HEK293 (cell line): Measurements from ENCODE around the gene ZNF143.
A peak's percentile ranks its signal among the peaks of the same experiment; 100 is the strongest.

Experiments used
- BCL11B ChIP-seq: fragments of 450-650 bp; formaldehyde crosslinking; IDR thresholded peaks from 2 replicates; pipeline ENCODE4 v1.5.1; 2016; ENCODE audit warnings: low read depth, missing biosample characterization, missing genetic modification characterization
- GFI1B ChIP-seq: fragments of 450-650 bp; formaldehyde crosslinking; IDR thresholded peaks from 2 replicates; pipeline ENCODE4 v1.5.1; 2016; ENCODE audit warnings: missing biosample characterization, missing genetic modification characterization
- GLI2 ChIP-seq: fragments of 450-650 bp; formaldehyde crosslinking; IDR thresholded peaks from 2 replicates; pipeline ENCODE4; 2017; ENCODE audit warnings: missing biosample characterization, missing genetic modification characterization, low read depth, borderline replicate concordance
- HOXA7 ChIP-seq: sonication (generic); formaldehyde crosslinking; IDR thresholded peaks from 2 replicates; pipeline ENCODE4 v1.8.1; 2022; ENCODE audit warnings: missing genetic modification reagents, borderline replicate concordance
- PATZ1 ChIP-seq: fragments of 450-650 bp; formaldehyde crosslinking; IDR thresholded peaks from 2 replicates; pipeline ENCODE4 v1.5.1; 2016; ENCODE audit warnings: missing biosample characterization, missing genetic modification characterization
- PRDM1 ChIP-seq: fragments of 450-650 bp; formaldehyde crosslinking; IDR thresholded peaks from 2 replicates; pipeline ENCODE4; 2016; ENCODE audit warnings: missing biosample characterization, missing genetic modification characterization
- PRDM6 ChIP-seq: fragments of 450-650 bp; formaldehyde crosslinking; IDR thresholded peaks from 2 replicates; pipeline ENCODE4 v1.5.1; 2017; ENCODE audit warnings: missing biosample characterization, missing genetic modification characterization
- SALL2 ChIP-seq: fragments of 450-650 bp; formaldehyde crosslinking; IDR thresholded peaks from 2 replicates; pipeline ENCODE4 v1.5.0; 2017; ENCODE audit warnings: missing biosample characterization, mild to moderate bottlenecking, missing genetic modification characterization, borderline replicate concordance
- SP3 ChIP-seq: fragments of 450-650 bp; formaldehyde crosslinking; IDR thresholded peaks from 2 replicates; pipeline ENCODE4 v1.5.1; 2016; ENCODE audit warnings: missing biosample characterization, missing genetic modification characterization
- ZFP41 ChIP-seq: fragments of 450-650 bp; formaldehyde crosslinking; IDR thresholded peaks from 2 replicates; pipeline ENCODE4 v1.5.1; 2016; ENCODE audit warnings: missing biosample characterization, missing genetic modification characterization, borderline replicate concordance
- ZNF114 ChIP-seq: fragments of 450-650 bp; formaldehyde crosslinking; IDR thresholded peaks from 2 replicates; pipeline ENCODE4 v1.5.0; 2017; ENCODE audit warnings: missing biosample characterization, missing genetic modification characterization
- ZNF133 ChIP-seq: fragments of 450-650 bp; formaldehyde crosslinking; IDR thresholded peaks from 2 replicates; pipeline ENCODE4 v1.5.1; 2016; ENCODE audit warnings: missing biosample characterization, missing genetic modification characterization
- ZNF184 ChIP-seq: fragments of 450-650 bp; IDR thresholded peaks from 2 replicates; pipeline ENCODE4 v1.5.1; 2018; ENCODE audit warnings: missing biosample characterization, mild to moderate bottlenecking, missing genetic modification characterization
- ZNF266 ChIP-seq: fragments of 450-650 bp; formaldehyde crosslinking; IDR thresholded peaks from 2 replicates; pipeline ENCODE4 v1.5.1; 2016; ENCODE audit warnings: missing biosample characterization, missing genetic modification characterization, low read depth
- ZNF362 ChIP-seq: fragments of 450-650 bp; formaldehyde crosslinking; IDR thresholded peaks from 2 replicates; pipeline ENCODE4 v1.5.1; 2016; ENCODE audit warnings: missing biosample characterization, missing genetic modification characterization
- ZNF394 ChIP-seq: fragments of 450-650 bp; formaldehyde crosslinking; IDR thresholded peaks from 2 replicates; pipeline ENCODE4 v1.5.1; 2016; ENCODE audit warnings: missing biosample characterization, missing genetic modification characterization, mild to moderate bottlenecking, moderate library complexity, borderline replicate concordance
- ZNF398 ChIP-seq: fragments of 450-650 bp; formaldehyde crosslinking; IDR thresholded peaks from 2 replicates; pipeline ENCODE4 v1.5.1; 2017; ENCODE audit warnings: missing biosample characterization, missing genetic modification characterization
- ZNF416 ChIP-seq: fragments of 450-650 bp; formaldehyde crosslinking; IDR thresholded peaks from 2 replicates; pipeline ENCODE4 v1.5.1; 2016; ENCODE audit warnings: missing biosample characterization, missing genetic modification characterization
- ZNF423 ChIP-seq: fragments of 450-650 bp; formaldehyde crosslinking; IDR thresholded peaks from 2 replicates; pipeline ENCODE4 v1.5.1; 2016; ENCODE audit warnings: missing biosample characterization, missing genetic modification characterization
- ZNF510 ChIP-seq: fragments of 450-650 bp; formaldehyde crosslinking; IDR thresholded peaks from 2 replicates; pipeline ENCODE4 v1.5.1; 2018; ENCODE audit warnings: mild to moderate bottlenecking, missing genetic modification characterization, missing biosample characterization; ENCODE audit not compliant: insufficient replicate concordance
- ZNF560 ChIP-seq: fragments of 450-650 bp; formaldehyde crosslinking; IDR thresholded peaks from 2 replicates; pipeline ENCODE4 v1.5.1; 2017; ENCODE audit warnings: missing biosample characterization, missing genetic modification characterization, borderline replicate concordance
- ZNF571 ChIP-seq: fragments of 450-650 bp; formaldehyde crosslinking; IDR thresholded peaks from 2 replicates; pipeline ENCODE4 v1.5.0; 2017; ENCODE audit warnings: missing biosample characterization, missing genetic modification characterization
- ZNF596 ChIP-seq: fragments of 450-650 bp; IDR thresholded peaks from 2 replicates; pipeline ENCODE4 v1.5.0; 2018; ENCODE audit warnings: missing biosample characterization, mild to moderate bottlenecking, missing genetic modification characterization, moderate library complexity
- ZNF600 ChIP-seq: fragments of 450-650 bp; formaldehyde crosslinking; IDR thresholded peaks from 2 replicates; pipeline ENCODE4 v1.5.1; 2016; ENCODE audit warnings: missing biosample characterization, missing genetic modification characterization
- ZNF626 ChIP-seq: fragments of 450-650 bp; sonication (Bioruptor Pico); formaldehyde crosslinking; IDR thresholded peaks from 2 replicates; pipeline ENCODE4 v1.5.1; 2018; ENCODE audit warnings: missing biosample characterization, missing genetic modification characterization, inconsistent platforms
- ZNF629 ChIP-seq: fragments of 450-650 bp; formaldehyde crosslinking; IDR thresholded peaks from 2 replicates; pipeline ENCODE4 v1.5.1; 2017; ENCODE audit warnings: missing biosample characterization, missing genetic modification characterization
- ZNF639 ChIP-seq: fragments of 450-650 bp; formaldehyde crosslinking; IDR thresholded peaks from 2 replicates; pipeline ENCODE4 v1.5.1; 2016; ENCODE audit warnings: missing biosample characterization, missing genetic modification characterization
- ZNF791 ChIP-seq: fragments of 450-650 bp; formaldehyde crosslinking; IDR thresholded peaks from 2 replicates; pipeline ENCODE4 v1.5.1; 2016; ENCODE audit warnings: missing biosample characterization, missing genetic modification characterization
- ZNF843 ChIP-seq: fragments of 450-650 bp; formaldehyde crosslinking; IDR thresholded peaks from 2 replicates; pipeline ENCODE4 v1.5.1; 2016; ENCODE audit warnings: missing biosample characterization, missing genetic modification characterization
- ZSCAN18 ChIP-seq: fragments of 450-650 bp; formaldehyde crosslinking; IDR thresholded peaks from 2 replicates; pipeline ENCODE4 v1.5.1; 2016; ENCODE audit warnings: missing biosample characterization, missing genetic modification characterization

The ZNF143 gene

GRCh38 chr11:9461063-9461759 lies 399 bp downstream of the ZNF143 start (continued):
- TF ChIP-seq ZNF133 (tag by site-specific recombination) (no peak), ZNF560 (tag by site-specific recombination) (no peak), ZNF398 (tag by site-specific recombination) (peak; percentile 66), ZNF416 (no peak), PATZ1 (tag by site-specific recombination) (peak; percentile 37; the same call in 1 of the 2 replicates), ZNF423 (tag by site-specific recombination) (peak; percentile 81), ZNF571 (tag by site-specific recombination) (no peak), ZFP41 (tag by site-specific recombination) (no peak), SP3 (tag by site-specific recombination) (no peak), SALL2 (tag by site-specific recombination) (no peak), ZNF394 (tag by site-specific recombination) (no peak), ZSCAN18 (tag by site-specific recombination) (no peak), PRDM6 (tag by site-specific recombination) (no peak), GLI2 (tag by site-specific recombination) (no peak), ZNF596 (peak; percentile 26; the same call in 1 of the 2 replicates), ZNF362 (tag by site-specific recombination) (no peak), ZNF266 (tag by site-specific recombination) (no peak), ZNF639 (no peak), ZNF843 (no peak), GFI1B (no peak), ZNF114 (tag by site-specific recombination) (no peak), BCL11B (0 out of 2 replicates have a peak, but pooled peaks have one; percentile 22), PRDM1 (tag by site-specific recombination) (no peak), HOXA7 (CRISPR knock-in tag) (no peak), ZNF510 (no peak), ZNF629 (no peak), ZNF600 (0 out of 2 replicates have a peak, but pooled peaks have one; percentile 23), ZNF184 (tag by site-specific recombination) (0 out of 2 replicates have a peak, but pooled peaks have one; percentile 39), ZNF626 (tag by site-specific recombination) (no peak), ZNF791 (tag by site-specific recombination) (no peak)
